ENCODE data around the gene TRPM1.

GRCh38 chr15:31088672-31089367 is 12.7 kb downstream of the TRPM1 start:
- no peak for TF ChIP-seq CTCF (IDR thresholded peaks at IDR 0.05; ENCODE audit: insufficient read depth, low read depth, low read length)
- TF ChIP-seq EZH2 (IDR thresholded peaks at IDR 0.05; ENCODE audit: insufficient read depth, low read length) = no peak

Data from astrocyte (in vitro differentiated cells and primary cell).